ENCODE data around the gene EPHB6. TPM values are rescaled to one million over a fixed set of nuclear protein-coding genes. Genes with fewer than 3 reads are reported as not detected.

The EPHB6 gene
- total and polyA plus RNA-seq, 10 of the 15 experiments (the other 5 are each of a cell fraction or from before 2014, with no cell fraction given): 0.06 to 1.3 (median 0.37) TPM; not detected in 2

DNA sequence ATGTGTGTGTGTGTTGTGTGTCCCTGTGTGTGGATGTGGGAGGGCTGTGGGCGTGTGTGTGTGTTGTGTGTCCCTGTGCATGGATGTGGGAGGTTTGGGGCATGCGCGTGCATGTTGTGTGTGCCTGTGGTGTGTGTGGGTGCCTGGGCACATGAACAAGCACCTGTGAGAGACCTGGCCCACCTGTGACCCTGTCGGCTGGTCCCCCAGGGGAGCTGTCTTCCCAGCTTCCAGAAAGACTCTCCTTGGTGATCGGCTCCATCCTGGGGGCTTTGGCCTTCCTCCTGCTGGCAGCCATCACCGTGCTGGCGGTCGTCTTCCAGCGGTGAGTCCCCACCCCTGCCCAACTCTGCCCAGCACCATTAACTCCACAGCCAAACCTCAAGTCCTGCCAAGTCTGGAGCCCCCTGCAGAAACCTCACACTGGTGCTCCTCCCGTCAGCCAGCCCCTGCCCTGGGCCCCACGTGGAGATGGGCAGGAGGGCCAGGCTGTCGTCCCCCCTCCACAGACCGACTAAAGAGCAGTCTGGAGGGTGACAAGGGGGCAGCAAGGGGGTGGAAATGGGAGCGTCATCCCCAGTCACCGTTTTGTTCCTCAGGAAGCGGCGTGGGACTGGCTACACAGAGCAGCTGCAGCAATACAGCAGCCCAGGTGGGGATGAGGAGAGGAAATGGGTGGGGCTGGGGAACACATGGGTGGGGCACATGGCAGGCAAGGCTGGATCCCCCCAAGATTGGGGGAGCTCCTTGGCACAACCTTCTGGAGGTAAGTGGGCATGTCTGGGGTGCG lies 12.7 kb downstream of the EPHB6 start:
- Histone ChIP-seq H3K4me3 (no peak overlapping the region), H3K36me3 (ENCODE audit: control insufficient read depth in 2 of 2, insufficient read depth in 2 of 2, low read length in 1 of 2) (no peaks in the 10 kb centered on the region), H3K4me1 (ENCODE audit: control insufficient read depth, insufficient read depth, low read length) (no peaks in the 10 kb centered on the region), H4K20me1 (ENCODE audit: control insufficient read depth, insufficient read depth) (no peaks in the 10 kb centered on the region), H3K4me2 (ENCODE audit: control insufficient read depth, insufficient read depth) (no peak overlapping the region), H3K27me3 (replicated peaks in 1 of 2; ENCODE audit: control insufficient read depth in 2 of 2, insufficient read depth in 2 of 2, low read length in 1 of 2) (no peaks in the 10 kb centered on the region), H3K79me2 (ENCODE audit: control insufficient read depth, insufficient read depth, low read length) (no peaks in the 10 kb centered on the region), H3K9me3 (replicated peaks; ENCODE audit: control insufficient read depth, insufficient read depth, low read length) (no peaks in the 10 kb centered on the region), H3K9ac (ENCODE audit: control insufficient read depth, insufficient read depth, low read length) (no peak overlapping the region), H2AFZ (ENCODE audit: control insufficient read depth, low read depth, low read length) (no peak overlapping the region), H3K27ac (ENCODE audit: control insufficient read depth, insufficient read depth) (no peak overlapping the region)
- ChIA-PET SMC1A (ENCODE audit: uncharacterized antibody, unreplicated experiment) (interaction anchor here (0.9 to 1.5 kb wide), 2 partner anchors 55 to 84 kb away, joined by 3 read pairs; no protein-coding TSS in a partner anchor), RAD21 (ENCODE audit: unreplicated experiment) (interaction anchor here (1.5 to 2.4 kb wide), 2 partner anchors 50 to 56 kb away, joined by 3 to 23 read pairs; no protein-coding TSS in a partner anchor), POLR2A (no interaction called here), CTCF (interaction anchor here (1.9 to 2.0 kb wide), 2 partner anchors 13 to 16 kb away, joined by 8 to 11 read pairs; no protein-coding TSS in a partner anchor)
- WGBS (ENCODE audit: insufficient coverage, insufficient replicate concordance, low lambda C conversion rate, missing lambda C conversion rate): 51% methylated on average over 17 of the region's 18 CpGs
- in situ Hi-C loops (cut with MboI) (no loop called here), intact Hi-C loops (cut with micrococcal nuclease; ENCODE audit: unreplicated experiment) (no loop called here)
- ATAC-seq (no peak), DNase-seq (ENCODE audit: low read depth, low spot score) (no peak), FAIRE-seq (no peak)
- BruUV-seq (replicated peaks): no TSS peak
- TF ChIP-seq, protein P1, sequence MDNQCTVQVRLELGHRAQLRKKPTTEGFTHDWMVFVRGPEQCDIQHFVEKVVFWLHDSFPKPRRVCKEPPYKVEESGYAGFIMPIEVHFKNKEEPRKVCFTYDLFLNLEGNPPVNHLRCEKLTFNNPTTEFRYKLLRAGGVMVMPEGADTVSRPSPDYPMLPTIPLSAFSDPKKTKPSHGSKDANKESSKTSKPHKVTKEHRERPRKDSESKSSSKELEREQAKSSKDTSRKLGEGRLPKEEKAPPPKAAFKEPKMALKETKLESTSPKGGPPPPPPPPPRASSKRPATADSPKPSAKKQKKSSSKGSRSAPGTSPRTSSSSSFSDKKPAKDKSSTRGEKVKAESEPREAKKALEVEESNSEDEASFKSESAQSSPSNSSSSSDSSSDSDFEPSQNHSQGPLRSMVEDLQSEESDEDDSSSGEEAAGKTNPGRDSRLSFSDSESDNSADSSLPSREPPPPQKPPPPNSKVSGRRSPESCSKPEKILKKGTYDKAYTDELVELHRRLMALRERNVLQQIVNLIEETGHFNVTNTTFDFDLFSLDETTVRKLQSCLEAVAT (IDR thresholded peaks at IDR 0.05): no peak
- TF ChIP-seq, protein P2, sequence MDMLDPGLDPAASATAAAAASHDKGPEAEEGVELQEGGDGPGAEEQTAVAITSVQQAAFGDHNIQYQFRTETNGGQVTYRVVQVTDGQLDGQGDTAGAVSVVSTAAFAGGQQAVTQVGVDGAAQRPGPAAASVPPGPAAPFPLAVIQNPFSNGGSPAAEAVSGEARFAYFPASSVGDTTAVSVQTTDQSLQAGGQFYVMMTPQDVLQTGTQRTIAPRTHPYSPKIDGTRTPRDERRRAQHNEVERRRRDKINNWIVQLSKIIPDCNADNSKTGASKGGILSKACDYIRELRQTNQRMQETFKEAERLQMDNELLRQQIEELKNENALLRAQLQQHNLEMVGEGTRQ (IDR thresholded peaks at IDR 0.05; ENCODE audit: borderline replicate concordance, low read depth, low read length): no peak
- no peak for TF ChIP-seq POU2F2 (IDR thresholded peaks at IDR 0.05; ENCODE audit: borderline replicate concordance, low read depth, low read length)
- TF ChIP-seq, protein P3, sequence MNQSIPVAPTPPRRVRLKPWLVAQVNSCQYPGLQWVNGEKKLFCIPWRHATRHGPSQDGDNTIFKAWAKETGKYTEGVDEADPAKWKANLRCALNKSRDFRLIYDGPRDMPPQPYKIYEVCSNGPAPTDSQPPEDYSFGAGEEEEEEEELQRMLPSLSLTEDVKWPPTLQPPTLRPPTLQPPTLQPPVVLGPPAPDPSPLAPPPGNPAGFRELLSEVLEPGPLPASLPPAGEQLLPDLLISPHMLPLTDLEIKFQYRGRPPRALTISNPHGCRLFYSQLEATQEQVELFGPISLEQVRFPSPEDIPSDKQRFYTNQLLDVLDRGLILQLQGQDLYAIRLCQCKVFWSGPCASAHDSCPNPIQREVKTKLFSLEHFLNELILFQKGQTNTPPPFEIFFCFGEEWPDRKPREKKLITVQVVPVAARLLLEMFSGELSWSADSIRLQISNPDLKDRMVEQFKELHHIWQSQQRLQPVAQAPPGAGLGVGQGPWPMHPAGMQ (IDR thresholded peaks at IDR 0.05; ENCODE audit: borderline replicate concordance): no peak
- TF ChIP-seq NFIC (IDR thresholded peaks at IDR 0.05; ENCODE audit: low read depth, low read length): no peak
- no peak for TF ChIP-seq CHD4 (IDR thresholded peaks at IDR 0.05)
- no peak for TF ChIP-seq RAD51 (IDR thresholded peaks at IDR 0.05)
